ENCODE measurements around the gene CLINT1.

Gene CLINT1

GRCh38 chr5:157748760-157749461 is 110.0 kb downstream of the CLINT1 start:
- DNase-seq (ENCODE audit: low read depth), result peak; percentile 70
- H3K4me3 ChIP-seq (ENCODE audit: low read length), result no peak overlapping the region
- no peak for TF ChIP-seq CTCF (IDR thresholded peaks at IDR 0.05; ENCODE audit: insufficient read depth, low read depth, low read length, missing control alignments)

- H3K4me3 ChIP-seq (ENCODE audit: low read length), result no peak overlapping the region
- no peak for TF ChIP-seq CTCF (IDR thresholded peaks at IDR 0.05; ENCODE audit: insufficient read depth, low read depth, low read length, missing control alignments)
- DNase-seq (ENCODE audit: low read depth), result no peak
Measured at GRCh38 chr5:157747766-157748700, 110.9 kb downstream of the CLINT1 start.

GRCh38 chr5:157747173-157747740 is 111.7 kb downstream of the CLINT1 start:
- H3K4me3 ChIP-seq (ENCODE audit: low read length), result no peak overlapping the region
- no peak for DNase-seq (ENCODE audit: low read depth)
- TF ChIP-seq CTCF (IDR thresholded peaks at IDR 0.05; ENCODE audit: insufficient read depth, low read depth, low read length, missing control alignments), result no peak

GRCh38 chr5:157745041-157745456 is 113.9 kb downstream of the CLINT1 start:
- no peak for TF ChIP-seq CTCF (IDR thresholded peaks at IDR 0.05; ENCODE audit: insufficient read depth, low read depth, low read length, missing control alignments)
- H3K4me3 ChIP-seq (ENCODE audit: low read length), result no peak overlapping the region
- no peak for DNase-seq (ENCODE audit: low read depth)

- peak; percentile 15 for DNase-seq (ENCODE audit: low read depth)
- no peak for TF ChIP-seq CTCF (IDR thresholded peaks at IDR 0.05; ENCODE audit: insufficient read depth, low read depth, low read length, missing control alignments)
- peak overlapping the region; percentile 75 for H3K4me3 ChIP-seq (ENCODE audit: low read length)
Measured at GRCh38 chr5:157744051-157745011, 114.6 kb downstream of the CLINT1 start.
